Limb (tissue), 2 donors: ENCODE results near the gene TNFSF13B.
"Not testable (repeated sequence)": the region's sequence is repeated elsewhere in the genome, so short reads cannot be mapped to it uniquely, and the experiment has no call there.

ENCODE experiments used
- DNase-seq, 2 donors: peaks; one replicate each; pipeline ENCODE4 v3.0.0-alpha.2; 2016; ENCODE audit errors: extremely low spot score in 2 of 2

TNFSF13B gene, protein sequence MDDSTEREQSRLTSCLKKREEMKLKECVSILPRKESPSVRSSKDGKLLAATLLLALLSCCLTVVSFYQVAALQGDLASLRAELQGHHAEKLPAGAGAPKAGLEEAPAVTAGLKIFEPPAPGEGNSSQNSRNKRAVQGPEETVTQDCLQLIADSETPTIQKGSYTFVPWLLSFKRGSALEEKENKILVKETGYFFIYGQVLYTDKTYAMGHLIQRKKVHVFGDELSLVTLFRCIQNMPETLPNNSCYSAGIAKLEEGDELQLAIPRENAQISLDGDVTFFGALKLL

DNA sequence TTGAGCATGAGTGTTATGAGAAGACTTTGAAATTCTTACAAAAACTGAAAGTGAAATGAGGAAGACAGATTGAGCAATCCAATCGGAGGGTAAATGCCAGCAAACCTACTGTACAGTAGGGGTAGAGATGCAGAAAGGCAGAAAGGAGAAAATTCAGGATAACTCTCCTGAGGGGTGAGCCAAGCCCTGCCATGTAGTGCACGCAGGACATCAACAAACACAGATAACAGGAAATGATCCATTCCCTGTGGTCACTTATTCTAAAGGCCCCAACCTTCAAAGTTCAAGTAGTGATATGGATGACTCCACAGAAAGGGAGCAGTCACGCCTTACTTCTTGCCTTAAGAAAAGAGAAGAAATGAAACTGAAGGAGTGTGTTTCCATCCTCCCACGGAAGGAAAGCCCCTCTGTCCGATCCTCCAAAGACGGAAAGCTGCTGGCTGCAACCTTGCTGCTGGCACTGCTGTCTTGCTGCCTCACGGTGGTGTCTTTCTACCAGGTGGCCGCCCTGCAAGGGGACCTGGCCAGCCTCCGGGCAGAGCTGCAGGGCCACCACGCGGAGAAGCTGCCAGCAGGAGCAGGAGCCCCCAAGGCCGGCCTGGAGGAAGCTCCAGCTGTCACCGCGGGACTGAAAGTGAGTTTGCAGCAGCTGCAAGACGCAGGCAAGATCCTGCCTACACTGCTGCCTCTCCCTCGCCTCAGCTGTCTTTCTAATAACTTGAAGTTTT is at the start of gene TNFSF13B:
TSS of gene TNFSF13B (plus strand) at position 118 of the 728 bp plus-strand sequence. CDS start at position 296, 178 bp downstream.
- DNase-seq, result peak in 1 of 2 donors; percentile 39

- no peak for DNase-seq
These were observed 49.5 kb upstream of the TNFSF13B start for GRCh38 chr13:108220041-108220440.

DNA sequence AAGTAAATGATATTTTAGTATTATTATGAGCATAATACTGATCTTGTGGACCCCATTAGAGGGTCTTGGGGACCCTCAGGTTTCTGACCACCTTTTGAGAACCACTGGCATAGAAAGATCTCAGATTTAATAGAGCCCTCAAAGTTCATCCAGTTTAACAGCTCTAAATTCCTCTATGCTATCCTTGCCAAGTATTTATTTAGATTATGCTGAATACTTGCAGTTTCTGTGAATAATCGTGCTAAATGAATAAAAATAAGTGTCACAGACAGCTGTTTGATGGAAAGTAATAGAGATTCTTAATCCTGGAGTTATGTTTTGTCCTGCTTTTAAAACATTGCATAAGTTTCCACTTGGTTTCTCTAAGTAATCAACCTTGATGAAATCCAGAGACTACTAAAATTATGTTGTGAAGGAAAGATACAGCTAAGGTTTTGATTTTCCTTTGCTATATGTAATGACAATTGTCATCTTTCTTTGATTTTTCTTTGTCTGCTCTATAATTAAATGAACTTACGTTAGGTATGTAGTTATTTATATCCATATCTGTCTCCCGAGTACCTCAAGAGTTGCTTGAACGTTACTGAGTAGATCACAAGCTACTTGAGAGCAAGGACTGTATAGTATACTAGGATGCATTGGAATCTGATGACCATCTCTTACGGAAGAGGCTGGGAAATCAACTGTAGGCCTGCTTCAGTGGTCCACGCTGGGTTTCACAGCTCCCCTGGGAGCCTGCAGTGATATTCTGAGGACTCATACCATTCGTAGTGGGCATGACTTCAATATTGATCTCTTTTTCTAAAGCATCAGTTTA is 45.6 kb upstream of the TNFSF13B start:
- DNase-seq, result no peak

DNA sequence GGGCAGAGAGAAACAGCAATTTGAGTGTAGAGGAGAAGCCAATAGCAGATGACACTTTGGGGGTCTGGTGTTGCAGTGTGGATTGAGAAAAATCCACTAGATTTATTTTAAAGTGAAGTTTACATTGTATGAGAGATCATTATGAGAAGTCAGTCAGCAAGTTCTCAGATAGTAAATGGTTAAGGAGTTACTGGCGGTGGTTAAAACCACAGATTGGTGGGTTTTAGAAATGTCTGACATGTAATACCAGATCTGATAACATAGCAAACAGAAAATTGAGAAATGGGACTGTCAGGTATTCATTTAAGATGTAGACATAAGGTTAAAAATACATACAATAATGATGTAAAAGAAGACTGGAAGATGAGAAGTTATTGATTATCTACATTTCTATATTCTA is 44.1 kb upstream of the TNFSF13B start:
- no peak for DNase-seq

- no peak for DNase-seq
These were observed 43.3 kb upstream of the TNFSF13B start for GRCh38 chr13:108226184-108226583.

DNA sequence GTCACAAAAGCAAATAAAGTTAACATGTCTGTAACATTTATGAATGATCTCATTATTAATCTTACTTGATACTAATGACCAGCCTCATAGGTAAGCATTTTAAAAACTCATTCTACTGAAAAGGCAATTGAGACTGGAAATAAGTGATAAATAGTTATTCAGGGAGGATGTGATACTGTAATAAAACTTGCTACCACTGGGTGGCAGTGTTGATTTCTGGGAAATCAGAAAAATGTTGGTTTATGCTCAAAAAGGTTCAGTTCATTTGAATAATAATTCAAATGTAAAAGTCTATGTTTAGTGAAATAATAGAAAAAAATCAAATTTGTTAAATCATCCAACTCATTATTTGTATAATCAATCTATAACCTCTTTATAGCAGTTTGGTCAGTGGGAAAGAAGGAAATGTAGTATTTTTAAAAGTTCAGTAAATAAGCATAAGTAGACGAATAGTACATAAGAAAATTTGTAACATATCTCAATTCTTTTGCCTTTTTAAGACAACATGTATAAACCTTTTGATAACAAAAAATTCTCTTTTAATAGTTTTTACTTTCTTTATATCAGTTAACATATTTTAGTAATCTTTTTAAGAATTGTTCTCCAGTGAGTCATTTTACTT is 41.8 kb upstream of the TNFSF13B start:
- DNase-seq, result peak in 1 of 2 donors; percentile 45

- no peak for DNase-seq
These were observed 39.1 kb upstream of the TNFSF13B start for GRCh38 chr13:108230377-108230776.

GRCh38 chr13:108249150-108249549 is 20.4 kb upstream of the TNFSF13B start:
- DNase-seq, result no peak

DNA sequence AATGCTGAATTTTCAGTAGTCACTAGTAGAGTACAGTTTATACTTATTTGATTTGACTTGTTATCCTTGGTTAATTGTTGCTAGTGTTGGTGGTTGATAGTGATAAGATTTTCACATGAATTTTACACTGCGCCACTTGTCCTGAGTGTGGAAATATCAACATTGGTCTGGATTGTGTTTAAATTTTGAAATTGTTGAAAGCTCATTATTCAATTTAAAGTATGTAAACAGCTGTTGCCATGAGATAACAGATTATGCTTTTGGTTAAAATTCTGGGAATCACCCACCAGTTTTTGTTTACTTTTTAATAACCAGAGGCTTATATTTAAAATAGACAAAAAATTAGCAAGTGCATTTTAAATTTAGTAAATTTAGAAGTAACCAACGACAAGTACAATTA is 12.3 kb upstream of the TNFSF13B start:
- DNase-seq, result no peak

- no peak for DNase-seq
These were observed 5.7 kb upstream of the TNFSF13B start for GRCh38 chr13:108263621-108264355.

- no peak for DNase-seq
These were observed 3.1 kb upstream of the TNFSF13B start for GRCh38 chr13:108266321-108266990.

DNA sequence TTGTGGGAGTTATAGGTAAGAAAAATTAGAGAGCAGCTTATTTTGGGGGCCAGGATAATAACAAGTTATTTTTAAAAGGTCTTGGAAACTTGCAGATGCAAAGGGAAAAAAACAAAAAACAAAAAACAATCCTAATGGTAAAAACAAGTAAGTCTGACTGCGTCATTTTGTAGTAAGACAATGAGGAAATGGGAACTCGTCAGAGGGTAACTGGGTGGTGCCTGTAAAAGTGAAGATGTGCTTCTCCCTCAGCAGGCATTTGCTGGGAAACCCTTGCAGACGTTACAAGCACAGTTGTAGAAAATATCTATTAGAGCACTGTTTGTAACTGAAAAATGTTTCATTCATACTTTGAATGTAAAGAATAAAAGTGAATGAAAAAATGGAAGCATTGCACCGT is 2.2 kb upstream of the TNFSF13B start:
- DNase-seq, result no peak

DNA sequence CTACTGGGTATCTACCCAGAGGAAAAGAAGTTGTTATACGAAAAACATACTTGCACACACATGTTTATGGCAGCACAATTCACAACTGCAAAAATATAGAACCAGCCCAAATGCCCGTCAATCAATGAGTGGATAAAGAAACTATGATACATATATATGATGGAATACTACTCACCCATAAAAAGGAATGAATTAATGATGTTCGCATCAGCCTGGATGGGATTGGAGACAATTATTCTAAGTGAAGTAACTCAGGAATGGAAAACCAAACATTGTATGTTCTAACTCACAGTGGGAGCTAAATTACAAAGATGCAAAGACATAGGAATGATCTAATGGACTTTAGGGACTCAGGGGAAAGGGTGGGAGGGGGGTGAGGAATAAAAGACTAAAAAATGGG is 1.7 kb upstream of the TNFSF13B start:
- not testable (repeated sequence) for DNase-seq

DNA sequence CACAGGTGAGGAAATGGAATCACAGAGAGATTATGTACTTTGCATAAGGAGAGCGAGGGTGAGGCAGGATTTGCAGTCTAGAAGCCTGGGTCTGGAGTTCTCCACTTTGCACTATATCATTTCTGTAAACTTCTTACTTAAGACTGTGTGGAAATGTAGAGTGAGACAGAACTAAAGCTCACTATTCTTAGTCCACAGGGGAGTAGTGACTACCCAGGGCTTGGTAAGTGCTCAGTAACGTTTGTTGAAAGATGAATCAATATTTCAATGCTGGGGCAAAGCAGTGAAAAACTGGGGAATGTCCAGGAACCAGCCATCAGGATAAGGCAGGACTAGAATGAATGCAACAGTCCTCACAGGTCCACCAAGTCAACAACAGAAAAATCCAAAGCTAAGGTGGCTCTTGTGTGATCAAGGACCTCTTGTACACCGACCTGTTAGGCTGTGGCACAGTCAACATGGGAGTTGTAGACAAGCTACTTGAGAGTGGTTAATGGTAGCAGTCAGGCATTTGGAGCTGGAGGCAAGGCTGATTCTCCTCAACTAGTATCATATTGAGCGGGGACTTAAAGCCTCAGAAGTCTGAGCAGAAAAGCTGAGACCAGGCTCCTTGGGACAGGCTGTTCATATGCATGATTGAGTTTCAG is 929 bp upstream of the TNFSF13B start:
- DNase-seq, result no peak

- DNase-seq, result no peak
These were observed 924 bp downstream of the TNFSF13B start for GRCh38 chr13:108270442-108270841.

DNA sequence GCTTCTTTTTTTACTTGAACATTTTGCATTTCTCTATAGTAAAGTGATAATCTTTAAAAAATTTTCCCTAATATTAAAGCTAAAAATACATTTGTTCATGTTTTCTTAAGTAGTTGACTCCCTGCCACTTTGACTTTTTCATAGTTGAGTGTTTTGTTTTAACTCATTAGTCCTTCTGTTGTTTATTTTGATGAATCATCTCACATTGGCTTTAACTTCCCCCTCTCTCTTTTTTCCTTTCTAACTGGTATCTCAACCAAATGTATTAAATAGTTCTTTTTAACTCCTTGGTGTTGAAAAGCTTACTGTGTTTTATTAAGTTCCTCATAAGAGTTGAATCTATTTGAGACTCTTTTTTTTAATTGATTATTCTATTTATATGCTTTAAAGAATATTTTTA is 2.8 kb downstream of the TNFSF13B start:
- no peak for DNase-seq

GRCh38 chr13:108273429-108274118 is 4.1 kb downstream of the TNFSF13B start:
- no peak for DNase-seq

- no peak for DNase-seq
These were observed 5.2 kb downstream of the TNFSF13B start for GRCh38 chr13:108274718-108275117.

GRCh38 chr13:108276060-108276459 is 6.5 kb downstream of the TNFSF13B start:
- DNase-seq, result no peak
